ENCODE results near the gene HIGD1C. TPM values are rescaled to one million over a fixed set of nuclear protein-coding genes. Genes with fewer than 3 reads are reported as not detected.

The HIGD1C gene
- total RNA-seq, 1 donor from 2014 or later = not detected

DNA sequence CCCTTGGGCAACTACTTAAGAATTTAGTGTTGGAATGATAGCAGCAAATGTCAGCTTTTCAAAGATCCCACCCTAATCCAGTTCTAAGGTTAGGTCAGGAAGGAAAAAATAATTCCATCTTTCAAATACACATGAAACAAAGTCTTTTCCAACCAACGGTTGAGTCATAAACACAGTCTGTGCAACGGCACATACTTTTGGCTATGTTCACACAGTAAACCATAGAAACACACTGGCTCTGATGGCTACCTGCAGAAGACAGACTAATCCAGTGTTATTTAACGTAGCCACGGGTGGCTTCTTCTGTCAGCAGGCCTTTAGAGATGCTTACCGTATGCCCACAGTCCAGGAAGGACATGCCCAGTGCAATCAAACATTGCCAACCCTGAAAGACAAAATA lies 35.7 kb downstream of the HIGD1C start:
- no peaks in the 10 kb centered on the region for H3K9me3 Mint-ChIP-seq
- H3K4me1 Mint-ChIP-seq = peaks cover 7% of the 10 kb centered on the region
- no peaks in the 10 kb centered on the region for H3K27me3 Mint-ChIP-seq (ENCODE audit: low read depth)

DNA sequence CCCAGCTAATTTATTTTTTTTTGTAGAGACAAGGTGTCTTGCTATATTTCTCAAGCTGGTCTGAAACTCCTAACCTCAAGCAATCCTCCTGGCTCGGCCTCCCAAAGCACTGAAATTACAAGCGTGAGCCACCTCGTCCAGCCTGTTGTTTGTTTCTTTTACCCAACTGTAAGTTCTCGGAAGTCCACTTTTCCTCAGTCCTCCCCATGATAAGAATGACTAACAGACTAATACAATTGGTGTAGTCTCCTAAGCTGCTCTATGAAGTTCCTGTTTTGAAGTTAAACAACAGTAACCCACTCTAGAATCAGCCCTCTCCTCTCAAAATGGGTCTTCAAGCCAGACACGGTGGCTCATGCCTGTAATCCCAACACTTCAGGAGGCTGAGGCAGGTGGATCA lies 36.5 kb downstream of the HIGD1C start:
- H3K27ac Mint-ChIP-seq (ENCODE audit: unreplicated experiment) = no peak overlapping the region
- H3K4me1 Mint-ChIP-seq = peaks cover 7% of the 10 kb centered on the region
- DNase-seq (ENCODE audit: low read depth, low spot score) = no peak
- no peaks in the 10 kb centered on the region for H3K27me3 Mint-ChIP-seq (ENCODE audit: low read depth)
- TF ChIP-seq, protein P1, sequence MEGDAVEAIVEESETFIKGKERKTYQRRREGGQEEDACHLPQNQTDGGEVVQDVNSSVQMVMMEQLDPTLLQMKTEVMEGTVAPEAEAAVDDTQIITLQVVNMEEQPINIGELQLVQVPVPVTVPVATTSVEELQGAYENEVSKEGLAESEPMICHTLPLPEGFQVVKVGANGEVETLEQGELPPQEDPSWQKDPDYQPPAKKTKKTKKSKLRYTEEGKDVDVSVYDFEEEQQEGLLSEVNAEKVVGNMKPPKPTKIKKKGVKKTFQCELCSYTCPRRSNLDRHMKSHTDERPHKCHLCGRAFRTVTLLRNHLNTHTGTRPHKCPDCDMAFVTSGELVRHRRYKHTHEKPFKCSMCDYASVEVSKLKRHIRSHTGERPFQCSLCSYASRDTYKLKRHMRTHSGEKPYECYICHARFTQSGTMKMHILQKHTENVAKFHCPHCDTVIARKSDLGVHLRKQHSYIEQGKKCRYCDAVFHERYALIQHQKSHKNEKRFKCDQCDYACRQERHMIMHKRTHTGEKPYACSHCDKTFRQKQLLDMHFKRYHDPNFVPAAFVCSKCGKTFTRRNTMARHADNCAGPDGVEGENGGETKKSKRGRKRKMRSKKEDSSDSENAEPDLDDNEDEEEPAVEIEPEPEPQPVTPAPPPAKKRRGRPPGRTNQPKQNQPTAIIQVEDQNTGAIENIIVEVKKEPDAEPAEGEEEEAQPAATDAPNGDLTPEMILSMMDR (conservative IDR thresholded peaks at IDR 0.05) = no peak
- peaks cover 10% of the 10 kb centered on the region for H3K36me3 Mint-ChIP-seq (ENCODE audit: low read depth)
- no peak overlapping the region for H3K4me3 Mint-ChIP-seq
- H3K9me3 Mint-ChIP-seq = no peaks in the 10 kb centered on the region

More for the DNA sequence above, 35.7 kb downstream of the HIGD1C start:
- Mint-ChIP-seq H3K27ac (ENCODE audit: unreplicated experiment) (peak overlapping the region; percentile 28), H3K4me3 (no peak overlapping the region), H3K36me3 (ENCODE audit: low read depth) (peaks cover 10% of the 10 kb centered on the region)
- no peak for DNase-seq (ENCODE audit: low read depth, low spot score)
- TF ChIP-seq, protein P1 (conservative IDR thresholded peaks at IDR 0.05) = no peak

DNA sequence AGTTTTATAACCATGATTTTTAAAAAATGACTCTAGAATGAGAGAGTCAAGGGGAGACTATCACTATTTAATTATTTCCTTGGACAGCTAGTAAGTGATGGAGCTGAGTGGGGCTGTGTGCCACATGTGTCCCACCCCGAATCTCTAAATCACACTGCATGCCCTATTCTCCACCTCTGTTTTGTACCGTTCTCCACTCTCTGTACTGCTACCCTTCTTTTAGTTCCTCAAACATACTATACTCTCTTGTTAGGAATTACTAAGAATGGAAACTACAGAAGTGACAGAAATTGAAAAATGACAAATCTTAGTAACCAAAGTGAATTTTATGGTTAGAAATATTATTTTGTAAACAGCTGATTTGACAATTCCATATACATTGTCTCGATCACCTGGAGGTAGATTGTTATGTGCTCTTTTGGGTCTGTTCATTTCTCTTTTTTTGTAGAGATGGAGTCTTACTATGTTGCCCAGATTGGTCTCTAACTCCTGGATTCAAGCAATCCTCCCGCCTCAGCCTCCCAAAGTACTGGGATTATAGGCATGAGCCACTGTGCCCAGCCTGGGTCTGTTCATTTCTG lies 37.9 kb downstream of the HIGD1C start:
- peaks cover 13% of the 10 kb centered on the region for H3K36me3 Mint-ChIP-seq (ENCODE audit: low read depth)
- H3K9me3 Mint-ChIP-seq = no peaks in the 10 kb centered on the region
- TF ChIP-seq, protein P1 (conservative IDR thresholded peaks at IDR 0.05) = no peak
- DNase-seq (ENCODE audit: low read depth, low spot score) = no peak
- H3K27ac Mint-ChIP-seq (ENCODE audit: unreplicated experiment) = peak overlapping the region; percentile 38
- H3K4me1 Mint-ChIP-seq = peaks cover 7% of the 10 kb centered on the region
- H3K4me3 Mint-ChIP-seq = no peak overlapping the region
- H3K27me3 Mint-ChIP-seq (ENCODE audit: low read depth) = no peaks in the 10 kb centered on the region

DNA sequence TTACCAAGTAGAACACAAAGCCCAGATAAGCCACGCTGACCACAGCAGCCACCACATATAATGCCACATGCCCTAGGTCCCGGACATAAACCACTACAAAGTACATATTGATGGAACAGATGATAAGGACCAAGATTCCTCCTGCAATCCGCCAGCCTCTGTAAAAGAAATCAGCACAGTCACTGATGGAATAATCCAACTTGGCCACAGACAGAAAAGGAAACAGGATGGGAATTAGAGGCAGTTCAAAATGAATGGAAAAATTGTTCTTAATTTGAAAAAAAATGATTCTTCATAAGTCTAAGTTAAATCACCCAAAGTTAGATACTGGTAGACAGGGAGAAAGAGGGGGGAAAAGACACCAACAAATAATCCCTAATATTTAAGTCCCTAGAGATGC lies 38.4 kb downstream of the HIGD1C start:
- Mint-ChIP-seq H3K4me1 (peaks cover 7% of the 10 kb centered on the region), H3K27ac (ENCODE audit: unreplicated experiment) (peak overlapping the region; percentile 38), H3K4me3 (no peak overlapping the region), H3K9me3 (no peaks in the 10 kb centered on the region), H3K36me3 (ENCODE audit: low read depth) (peaks cover 13% of the 10 kb centered on the region), H3K27me3 (ENCODE audit: low read depth) (no peaks in the 10 kb centered on the region)
- no peak for DNase-seq (ENCODE audit: low read depth, low spot score)
- TF ChIP-seq, protein P1 (conservative IDR thresholded peaks at IDR 0.05) = no peak

DNA sequence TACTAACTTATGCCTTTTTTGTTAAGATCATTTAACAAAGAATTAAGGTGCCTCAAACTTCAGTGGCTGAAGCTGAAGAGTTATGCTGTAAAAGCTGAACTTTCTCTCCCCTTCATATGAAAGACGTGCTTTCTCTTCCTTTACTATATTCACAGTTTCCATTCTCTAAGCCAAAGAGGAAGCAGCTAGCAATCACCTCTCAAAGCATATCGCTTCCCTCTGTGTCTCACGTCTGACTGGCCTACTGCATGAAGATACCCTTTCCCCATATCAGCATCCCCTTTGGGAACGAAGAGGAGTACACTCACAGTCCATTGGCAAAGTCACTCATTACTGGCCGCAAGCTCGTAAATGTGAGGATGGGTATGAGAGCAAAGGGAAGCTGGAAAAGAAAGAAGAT lies 38.9 kb downstream of the HIGD1C start:
- TF ChIP-seq, protein P1 (conservative IDR thresholded peaks at IDR 0.05) = no peak
- Mint-ChIP-seq H3K36me3 (ENCODE audit: low read depth) (peaks cover 13% of the 10 kb centered on the region), H3K4me3 (no peak overlapping the region), H3K27ac (ENCODE audit: unreplicated experiment) (no peak overlapping the region), H3K4me1 (peaks cover 7% of the 10 kb centered on the region), H3K27me3 (ENCODE audit: low read depth) (no peaks in the 10 kb centered on the region), H3K9me3 (no peaks in the 10 kb centered on the region)
- DNase-seq (ENCODE audit: low read depth, low spot score) = no peak
